ENCODE results near the gene NUFIP1.

DNA sequence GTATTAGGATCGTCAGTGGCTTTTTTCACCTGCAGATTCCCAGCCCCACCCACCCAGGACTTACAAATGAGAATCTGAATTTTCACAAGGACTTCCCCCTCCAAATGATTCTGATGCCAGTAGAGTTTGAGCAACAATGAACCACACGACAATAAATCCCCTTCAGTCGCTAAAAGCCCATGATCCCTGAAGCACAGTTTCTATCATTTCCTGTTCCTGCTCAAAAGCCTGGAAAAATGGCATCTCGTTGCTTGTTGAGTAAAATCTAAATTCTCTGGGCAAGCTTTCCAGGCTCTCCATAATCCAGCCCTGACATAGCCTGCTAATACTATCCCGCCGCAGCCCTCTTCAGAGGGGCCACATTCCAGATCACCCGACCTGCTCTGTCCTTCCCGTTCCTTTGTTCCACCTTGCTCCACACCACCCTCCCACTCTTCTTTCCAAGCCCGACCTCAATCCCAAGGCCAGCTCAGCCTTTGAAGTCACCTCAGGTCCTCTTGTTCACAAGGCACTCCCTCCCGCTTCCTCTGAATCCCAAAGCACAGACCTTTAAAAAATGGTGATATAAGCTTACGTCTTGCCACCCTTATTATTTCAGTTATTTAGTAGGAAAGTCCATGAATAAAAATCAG lies 67.9 kb downstream of the NUFIP1 start:
- TF ChIP-seq, protein P1, sequence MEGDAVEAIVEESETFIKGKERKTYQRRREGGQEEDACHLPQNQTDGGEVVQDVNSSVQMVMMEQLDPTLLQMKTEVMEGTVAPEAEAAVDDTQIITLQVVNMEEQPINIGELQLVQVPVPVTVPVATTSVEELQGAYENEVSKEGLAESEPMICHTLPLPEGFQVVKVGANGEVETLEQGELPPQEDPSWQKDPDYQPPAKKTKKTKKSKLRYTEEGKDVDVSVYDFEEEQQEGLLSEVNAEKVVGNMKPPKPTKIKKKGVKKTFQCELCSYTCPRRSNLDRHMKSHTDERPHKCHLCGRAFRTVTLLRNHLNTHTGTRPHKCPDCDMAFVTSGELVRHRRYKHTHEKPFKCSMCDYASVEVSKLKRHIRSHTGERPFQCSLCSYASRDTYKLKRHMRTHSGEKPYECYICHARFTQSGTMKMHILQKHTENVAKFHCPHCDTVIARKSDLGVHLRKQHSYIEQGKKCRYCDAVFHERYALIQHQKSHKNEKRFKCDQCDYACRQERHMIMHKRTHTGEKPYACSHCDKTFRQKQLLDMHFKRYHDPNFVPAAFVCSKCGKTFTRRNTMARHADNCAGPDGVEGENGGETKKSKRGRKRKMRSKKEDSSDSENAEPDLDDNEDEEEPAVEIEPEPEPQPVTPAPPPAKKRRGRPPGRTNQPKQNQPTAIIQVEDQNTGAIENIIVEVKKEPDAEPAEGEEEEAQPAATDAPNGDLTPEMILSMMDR (IDR thresholded peaks at IDR 0.05), result no peak
- TF ChIP-seq POLR2A (IDR thresholded peaks at IDR 0.05), result no peak

Measured in right lobe of liver (tissue), 4 donors.